Lung (tissue), 12 donors: ENCODE measurements around the gene CCDC179. TPM values are rescaled to one million over a fixed set of nuclear protein-coding genes. Genes with fewer than 3 reads are reported as not detected.

Experiments
- ATAC-seq: fragments of 200-7000 bp; cut with Tn5 transposase; one replicate; pipeline ENCODE4 v1.9.1; 2020; ENCODE audit warnings: moderate number of reproducible peaks; ENCODE audit not compliant: insufficient read depth, low FRiP score
- DNase-seq, 3 donors: peaks; one replicate each; pipeline ENCODE4 v3.0.0-alpha.2; 2013 to 2017
- H3K27ac ChIP-seq, 2 donors: one replicate each; pipeline ENCODE4 v1.5.1; 2013; ENCODE audit warnings: mild to moderate bottlenecking in 2 of 2, moderate library complexity in 2 of 2, control low read depth in 1 of 2, inconsistent platforms in 1 of 2, low read depth in 1 of 2, low read length in 1 of 2
- H3K27me3 ChIP-seq, 3 donors: one replicate each; pipeline ENCODE4 v1.5.1; 2013; ENCODE audit warnings: low read length in 2 of 3; ENCODE audit not compliant: control insufficient read depth in 3 of 3, insufficient read depth in 3 of 3
- H3K36me3 ChIP-seq, 4 donors: one replicate each; pipeline ENCODE4 v1.5.1; 2013; ENCODE audit warnings: low read length in 4 of 4, mild to moderate bottlenecking in 1 of 4, moderate library complexity in 1 of 4; ENCODE audit not compliant: control insufficient read depth in 4 of 4, insufficient read depth in 4 of 4
- H3K4me1 ChIP-seq, 5 donors: one replicate each; pipeline ENCODE4 v1.5.1; 2013; ENCODE audit warnings: low read length in 5 of 5, mild to moderate bottlenecking in 2 of 5, moderate library complexity in 1 of 5; ENCODE audit not compliant: control insufficient read depth in 5 of 5, insufficient read depth in 5 of 5
- H3K4me3 ChIP-seq: one replicate; pipeline ENCODE4 v1.5.1; 2013; ENCODE audit warnings: mild to moderate bottlenecking, control low read depth, moderate library complexity
- H3K9ac ChIP-seq, 2 donors: one replicate each; pipeline ENCODE4 v1.5.1; 2013; ENCODE audit warnings: low read length in 2 of 2, control low read depth in 1 of 2; ENCODE audit not compliant: insufficient read depth in 1 of 2
- H3K9me3 ChIP-seq, 4 donors: one replicate each; pipeline ENCODE4 v1.5.1; 2013; ENCODE audit warnings: low read length in 3 of 4, mild to moderate bottlenecking in 1 of 4, moderate library complexity in 1 of 4; ENCODE audit not compliant: control insufficient read depth in 4 of 4, insufficient read depth in 3 of 4
- CTCF ChIP-seq: IDR thresholded peaks from 2 replicates; pipeline ENCODE4 v1.5.1; 2012; ENCODE audit warnings: mild to moderate bottlenecking; ENCODE audit errors: control extremely low read depth, extremely low read depth
- WGBS, 2 donors: extraction: QIAGEN DNeasy Blood & Tissue Kit; methylation state at CpG; one replicate each; pipeline ENCODE4 v1.1.7; 2013; 5-methylcytosine and 5-hydroxymethylcytosine counted together
- polyA plus RNA-seq, 2 donors: library from polyadenylated mRNA; stranded (reverse); fragments of 200-250 nt; gene quantifications; one replicate each; pipeline ENCODE4 v1.2.1, GENCODE V29; 2013
- total RNA-seq, 2 donors: library from RNA; depleted of rRNA in 1 of 2; stranded (reverse); fragments of >200 nt in 1 of 2; gene quantifications; one replicate each; pipeline ENCODE4 v1.2.1, GENCODE V29; 2014 to 2021
- donor health status: control.
- donor health status: control.
- donor health status: Bipolar disorder and iron deficiency.
- donor health status: healthy.
- donor health status: DM: yes; HTN: yes; CAD: no.

Gene CCDC179
- total and polyA plus RNA-seq, 4 donors, result not detected

DNA sequence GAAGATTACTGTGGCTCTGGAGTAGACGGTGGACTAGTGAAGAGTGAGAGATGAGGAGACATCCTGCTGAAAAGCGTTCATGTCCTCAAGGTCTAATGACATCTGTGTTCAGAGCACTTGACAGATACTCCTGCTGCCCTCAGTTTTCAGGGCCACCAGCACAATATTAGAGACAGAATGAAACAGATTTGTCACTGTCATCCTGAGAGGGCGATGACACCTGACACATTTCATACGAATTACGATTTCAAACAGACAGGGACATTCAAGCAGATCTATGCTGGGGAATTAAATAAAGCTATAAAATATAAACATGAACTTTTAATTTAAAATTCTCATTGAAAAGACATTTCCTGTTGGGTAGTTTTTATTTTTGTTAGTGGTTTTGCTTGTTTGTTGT is 59.8 kb downstream of the CCDC179 start:
- TF ChIP-seq CTCF, result no peak
- no peak overlapping the region for H3K4me3 ChIP-seq
- WGBS, 2 donors, result 87 to 93% methylated on average over 5 of the region's 5 CpGs
- no peaks in the 10 kb centered on the region for H3K36me3 ChIP-seq
- H3K9me3 ChIP-seq, result no peaks in the 10 kb centered on the region
- no peak overlapping the region for H3K27ac ChIP-seq
- no peaks in the 10 kb centered on the region for H3K4me1 ChIP-seq
- no peaks in the 10 kb centered on the region for H3K27me3 ChIP-seq
- DNase-seq (no peak), ATAC-seq (no peak)
- no peak overlapping the region for H3K9ac ChIP-seq

GRCh38 chr11:22798901-22799300 is 61.4 kb downstream of the CCDC179 start:
- Histone ChIP-seq H3K9ac (no peak overlapping the region), H3K27ac (no peak overlapping the region), H3K27me3 (no peaks in the 10 kb centered on the region), H3K4me1 (no peaks in the 10 kb centered on the region), H3K4me3 (no peak overlapping the region), H3K36me3 (no peaks in the 10 kb centered on the region), H3K9me3 (no peaks in the 10 kb centered on the region)
- WGBS, 2 donors, result 61 to 81% methylated on average over 1 of the region's 1 CpG
- TF ChIP-seq CTCF, result no peak
- no peak for DNase-seq
- no peak for ATAC-seq

GRCh38 chr11:22797047-22797446 is 63.2 kb downstream of the CCDC179 start:
- H3K4me3 ChIP-seq, result no peak overlapping the region
- no peaks in the 10 kb centered on the region for H3K4me1 ChIP-seq
- ATAC-seq (no peak), DNase-seq (no peak)
- no peak for TF ChIP-seq CTCF
- 95 to 97% methylated on average over 3 of the region's 3 CpGs for WGBS, 2 donors
- H3K27me3 ChIP-seq, result no peaks in the 10 kb centered on the region
- no peak overlapping the region for H3K9ac ChIP-seq
- H3K9me3 ChIP-seq, result no peaks in the 10 kb centered on the region
- H3K36me3 ChIP-seq, result no peaks in the 10 kb centered on the region
- no peak overlapping the region for H3K27ac ChIP-seq

Other genes with a start within 250 kb of the CCDC179 start
- 10 to 100 TPM; 11.7 to 12.8 TPM for gene FANCF, start 234.7 kb downstream of the CCDC179 start, total RNA-seq
- gene FANCF, start 234.7 kb downstream of the CCDC179 start, polyA plus RNA-seq, result 1 to 10 TPM; 5.4 to 5.8 TPM
- 1 to 10 TPM; 1.6 to 9.8 TPM for gene GAS2, start 193.9 kb downstream of the CCDC179 start, total RNA-seq
- gene GAS2, start 193.9 kb downstream of the CCDC179 start, polyA plus RNA-seq, result under 1 TPM; 0.58 to 0.75 TPM
- 10 to 100 TPM; 12.5 to 13.8 TPM for gene SVIP, start 30.7 kb downstream of the CCDC179 start, total RNA-seq
- gene SVIP, start 30.7 kb downstream of the CCDC179 start, polyA plus RNA-seq, result 10 to 100 TPM in 1 of 2 donors, 1 to 10 TPM in 1; 7.7 to 20.5 TPM